A549 (cell line): ENCODE measurements around the gene S100A13. TPM values are rescaled to one million over a fixed set of nuclear protein-coding genes. Genes with fewer than 3 reads are reported as not detected.
"Not testable (repeated sequence)": the region's sequence is repeated elsewhere in the genome, so short reads cannot be mapped to it uniquely, and the experiment has no call there.

Experiments used
- ATAC-seq, 2 experiments: fragments of 200-7000 bp in 1 of 2; fragments of >200 bp in 1 of 2; cut with Nextera tagmentation in 1 of 2; cut with Tn5 transposase in 1 of 2; 3 replicates each; pipeline versions ENCODE4 v1.8.0 to v1.9.1; 2018 to 2020; ENCODE audit warnings: mild to moderate bottlenecking in 1 of 2, moderate library complexity in 1 of 2
- CTCF ChIA-PET: fragments of 300-600 bp; sonication (Branson Sonifier 250); formaldehyde crosslinking; extraction: SDS; loops from one replicate; lab custom pipeline; 2021; ENCODE audit warnings: antibody characterized with exemption, inconsistent platforms; lab: Yijun Ruan, JAX
- POLR2A ChIA-PET: fragments of 350-600 bp; formaldehyde crosslinking; extraction: SDS; loops from one replicate; lab custom pipeline; 2021; ENCODE audit warnings: antibody characterized with exemption, inconsistent platforms; lab: Yijun Ruan, JAX
- DNase-seq, 2 experiments: peaks; one replicate each; pipeline versions ENCODE4 v3.0.0 to v3.0.0-alpha.2; 2011 to 2016; ENCODE audit warnings: low read depth in 1 of 2, low spot score in 1 of 2
- FAIRE-seq: peaks from 2 replicates; lab custom pipeline; 2011; peaks lifted over from hg19 to GRCh38; lab: Jason Lieb, UNC
- H3K27ac ChIP-seq, 2 experiments: fragments of >200 bp; sonication (Bioruptor Twin); formaldehyde crosslinking; 3 replicates each; pipeline ENCODE4 v1.5.1; 2016 to 2017
- H3K4me1 ChIP-seq: fragments of >200 bp; sonication (Bioruptor Twin); formaldehyde crosslinking; 3 replicates; pipeline ENCODE4 v1.6.1; 2016
- H3K4me2 ChIP-seq: fragments of >200 bp; sonication (Bioruptor Twin); formaldehyde crosslinking; 3 replicates; pipeline ENCODE4 v1.6.1; 2016
- H3K4me3 ChIP-seq: fragments of >200 bp; sonication (Bioruptor Twin); formaldehyde crosslinking; 3 replicates; pipeline ENCODE4 v1.5.1; 2016
- H3K9me3 ChIP-seq: fragments of >200 bp; sonication (Bioruptor Twin); formaldehyde crosslinking; 3 replicates; pipeline ENCODE4 v1.6.1; 2016
- ATOH8 ChIP-seq: fragments of 250-450 bp; sonication (Bioruptor Pico); IDR thresholded peaks from 2 replicates; pipeline ENCODE4 v1.5.0; 2020; ENCODE audit warnings: low read depth, mild to moderate bottlenecking, moderate library complexity
- CBX2 ChIP-seq: fragments of 200-600 bp; sonication (generic); IDR thresholded peaks from 2 replicates; pipeline ENCODE4 v1.6.1; 2016; ENCODE audit warnings: low read depth, mild to moderate bottlenecking, borderline replicate concordance
- CHD4 ChIP-seq: fragments of 200-600 bp; sonication (generic); IDR thresholded peaks from 2 replicates; pipeline ENCODE4 v1.6.1; 2016; ENCODE audit warnings: antibody characterized with exemption, mild to moderate bottlenecking, borderline replicate concordance
- EP300 ChIP-seq, 2 experiments: fragments of >200 bp; sonication (Bioruptor Twin); formaldehyde crosslinking; IDR thresholded peaks; 2 replicates in 1 of 2; 3 replicates in 1 of 2; pipeline ENCODE4 v1.6.1; 2016 to 2017
- ESRRA ChIP-seq: fragments of 150-350 bp; IDR thresholded peaks from 2 replicates; pipeline ENCODE4 v1.6.1; 2014; ENCODE audit warnings: mild to moderate bottlenecking, low read length, borderline replicate concordance
- FOXS1 ChIP-seq: fragments of 250-450 bp; sonication (Bioruptor Pico); IDR thresholded peaks from 2 replicates; pipeline ENCODE4 v1.5.0; 2020; ENCODE audit warnings: mild to moderate bottlenecking, moderate library complexity
- HEYL ChIP-seq: fragments of 250-450 bp; sonication (Bioruptor Pico); IDR thresholded peaks from 2 replicates; pipeline ENCODE4 v1.8.0; 2021; ENCODE audit warnings: mild to moderate bottlenecking, moderate library complexity
- HOXB13 ChIP-seq: fragments of 250-450 bp; sonication (Bioruptor Pico); IDR thresholded peaks from 2 replicates; pipeline ENCODE4 v1.5.0; 2020; ENCODE audit warnings: low read depth, mild to moderate bottlenecking, moderate library complexity
- JUNB ChIP-seq: fragments of >200 bp; sonication (Bioruptor Twin); formaldehyde crosslinking; IDR thresholded peaks from 2 replicates; pipeline ENCODE4 v1.6.1; 2016
- KDM5A ChIP-seq: fragments of 200-600 bp; sonication (generic); IDR thresholded peaks from 2 replicates; pipeline ENCODE4 v1.6.1; 2016; ENCODE audit warnings: antibody characterized with exemption, mild to moderate bottlenecking
- MAFK ChIP-seq: fragments of 450-650 bp; IDR thresholded peaks from 2 replicates; pipeline ENCODE4 v1.6.1; 2014; ENCODE audit not compliant: partially characterized antibody
- MAX ChIP-seq: IDR thresholded peaks from 2 replicates; pipeline ENCODE4 v1.6.1; 2012
- MYC ChIP-seq: IDR thresholded peaks from 2 replicates; pipeline ENCODE4 v1.6.1; 2012; ENCODE audit warnings: mild to moderate bottlenecking, inconsistent platforms, low read length, improper control_type of control experiment, borderline replicate concordance
- NPAS2 ChIP-seq: fragments of 250-450 bp; sonication (Bioruptor Pico); IDR thresholded peaks from 2 replicates; pipeline ENCODE4 v1.8.0; 2022; ENCODE audit warnings: mild to moderate bottlenecking, moderate library complexity, borderline replicate concordance
- POLR2AphosphoS2 ChIP-seq: conservative IDR thresholded peaks from 2 replicates; pipeline ENCODE4 v1.6.1; 2012; ENCODE audit warnings: low read length, improper control_type of control experiment, inconsistent platforms
- RAD21 ChIP-seq, 2 experiments: fragments of >200 bp in 1 of 2; sonication (Bioruptor Twin) in 1 of 2; formaldehyde crosslinking in 1 of 2; IDR thresholded peaks in 1 of 2; conservative IDR thresholded peaks in 1 of 2; 2 replicates in 1 of 2; 3 replicates in 1 of 2; pipeline ENCODE4 v1.6.1; 2012 to 2018; ENCODE audit warnings: inconsistent platforms in 1 of 2
- RNF2 ChIP-seq: fragments of 200-600 bp; sonication (generic); IDR thresholded peaks from 2 replicates; pipeline ENCODE4 v1.6.1; 2016; ENCODE audit warnings: low read depth, mild to moderate bottlenecking, antibody characterized with exemption, moderate library complexity, borderline replicate concordance
- TFCP2L1 ChIP-seq: fragments of 250-450 bp; sonication (Bioruptor Pico); IDR thresholded peaks from 2 replicates; pipeline ENCODE4 v1.5.0; 2021; ENCODE audit warnings: mild to moderate bottlenecking
- WGBS: methylation state at CpG from one replicate; pipeline ENCODE4 v1.1.6; 2017; ENCODE audit errors: missing lambda C conversion rate; 5-methylcytosine and 5-hydroxymethylcytosine counted together
- polyA plus RNA-seq, 4 experiments: library from polyadenylated mRNA; depleted of rRNA in 3 of 4; stranded (reverse); fragments of >200 nt; fragmentation: RNase III in 1 of 4; extraction: RNeasy Plus Mini Kit Qiagen cat#74134 plus additional on column Dnase treatment in 1 of 4; gene quantifications; 2 replicates in 3 of 4; 3 replicates in 1 of 4; pipeline ENCODE4 v1.2.3, GENCODE V29; 2011 to 2017

The S100A13 gene
- polyA plus RNA-seq, 2 of the 4 experiments (the other 2 are of a cell fraction): 113 to 129 TPM

- WGBS: under 1% methylated on average over 21 of the region's 22 CpGs
- no peak for TF ChIP-seq HEYL
- TF ChIP-seq ATOH8: no peak
- TF ChIP-seq JUNB: no peak
- no peak for TF ChIP-seq NPAS2 (CRISPR knock-in tag)
- no peak for TF ChIP-seq MAFK
- peak; percentile 78 for TF ChIP-seq KDM5A
- Histone ChIP-seq H3K27ac (peak overlapping the region; percentile 82 to 90), H3K4me3 (peak overlapping the region; percentile 78), H3K9me3 (no peaks in the 10 kb centered on the region), H3K4me2 (peak overlapping the region; percentile 97), H3K4me1 (peaks cover 10% of the 10 kb centered on the region)
- CTCF ChIA-PET: interaction anchor here (1.1 to 2.7 kb wide), 4 partner anchors 43 to 316 kb away, joined by 3 to 10 read pairs (median 4); partner anchors contain the start of genes RAB13 and S100A13
- POLR2A ChIA-PET: interaction anchor here (1.6 kb wide), 1 partner anchor 11 kb away, joined by 4 read pairs; no protein-coding TSS in a partner anchor
- ATAC-seq (peak; percentile 27 to 52), DNase-seq (no peak), FAIRE-seq (no peak)
These were observed 43.1 kb upstream of the S100A13 start for GRCh38 chr1:153670257-153670858.

GRCh38 chr1:153669606-153670005 lies 42.3 kb upstream of the S100A13 start:
- CTCF ChIA-PET: interaction anchor here (1.4 to 4.1 kb wide), 4 partner anchors 8 to 97 kb away, joined by 4 to 13 read pairs (median 8); partner anchors contain the start of gene S100A13
- no peak for DNase-seq
- 79% methylated on average over 6 of the region's 6 CpGs for WGBS
- POLR2A ChIA-PET: interaction anchor here (1.6 kb wide), 1 partner anchor 11 kb away, joined by 4 read pairs; no protein-coding TSS in a partner anchor
- H3K4me1 ChIP-seq: peaks cover 10% of the 10 kb centered on the region
- TF ChIP-seq EP300 (IDR thresholded peaks at IDR 0.05) (no peak), RAD21 (conservative IDR thresholded peaks at IDR 0.05 in 1 of 2, IDR thresholded peaks at IDR 0.05 in 1 of 2) (no peak), JUNB (no peak), FOXS1 (CRISPR knock-in tag) (no peak), POLR2AphosphoS2 (no peak)
- peak overlapping the region; percentile 78 for H3K4me3 ChIP-seq
- peak overlapping the region in 1 of 2 experiments; percentile 90; a peak in 2 of 6 replicates for H3K27ac ChIP-seq
- peak overlapping the region; percentile 97 for H3K4me2 ChIP-seq
- H3K9me3 ChIP-seq: no peaks in the 10 kb centered on the region
- ATAC-seq: no peak
- FAIRE-seq: no peak

- H3K27ac ChIP-seq, H3K9me3 ChIP-seq, ATAC-seq, H3K4me1 ChIP-seq, H3K4me3 ChIP-seq, FAIRE-seq, POLR2A ChIA-PET, DNase-seq, H3K4me2 ChIP-seq: not testable (repeated sequence)
- CTCF ChIA-PET: interaction anchor here (0.7 to 4.1 kb wide), 3 partner anchors 9 to 96 kb away, joined by 3 to 13 read pairs (median 11); no protein-coding TSS in a partner anchor
- 99% methylated on average over 8 of the region's 8 CpGs for WGBS
These were observed 41.4 kb upstream of the S100A13 start for GRCh38 chr1:153668672-153669071.

GRCh38 chr1:153667439-153667838 lies 40.1 kb upstream of the S100A13 start:
- 87% methylated on average over 4 of the region's 4 CpGs for WGBS
- no peak for DNase-seq
- POLR2A ChIA-PET: interaction anchor here (1.9 kb wide), 1 partner anchor 34 kb away, joined by 4 read pairs; the partner anchor contains the start of gene CHTOP
- Histone ChIP-seq H3K4me3 (no peak overlapping the region), H3K4me1 (peaks cover 10% of the 10 kb centered on the region), H3K27ac (no peak overlapping the region)
- no peak for TF ChIP-seq RNF2
- no peak for TF ChIP-seq ESRRA
- TF ChIP-seq TFCP2L1: no peak
- TF ChIP-seq CBX2: no peak
- TF ChIP-seq CHD4: no peak
- no peak for TF ChIP-seq MYC
- TF ChIP-seq MAX: no peak
- no peak for TF ChIP-seq HOXB13
- TF ChIP-seq, all 56 proteins: peak for 0
- Histone ChIP-seq H3K9me3 (no peaks in the 10 kb centered on the region), H3K4me2 (no peak overlapping the region)
- FAIRE-seq: no peak
- no peak for ATAC-seq
- CTCF ChIA-PET: interaction anchor here (1.4 to 4.1 kb wide), 3 partner anchors 10 to 95 kb away, joined by 5 to 13 read pairs (median 11); partner anchors contain the start of gene S100A13
